Cardiac fibroblast (primary cell): ENCODE results near the gene MED15.
"Not testable (repeated sequence)": the region's sequence is repeated elsewhere in the genome, so short reads cannot be mapped to it uniquely, and the experiment has no call there.

Experiments
- DNase-seq, 2 donors: peaks; one replicate each; pipeline versions ENCODE4 v3.0.0 to v3.0.0-alpha.2; 2010; ENCODE audit warnings: low read depth in 2 of 2
- H3K4me3 ChIP-seq, 2 donors: replicated peaks in 1 of 2; 1 replicate in 1 of 2; 2 replicates in 1 of 2; pipeline ENCODE4 v1.5.1; 2011; ENCODE audit warnings: low read depth in 2 of 2, low read length in 2 of 2, mild to moderate bottlenecking in 2 of 2, moderate library complexity in 1 of 2
- TF ChIP-seq, protein P1 (sequence below): IDR thresholded peaks from one replicate; pipeline ENCODE4 v1.5.1; 2011; ENCODE audit warnings: low read depth, mild to moderate bottlenecking, low read length, inconsistent platforms

Gene MED15

DNA sequence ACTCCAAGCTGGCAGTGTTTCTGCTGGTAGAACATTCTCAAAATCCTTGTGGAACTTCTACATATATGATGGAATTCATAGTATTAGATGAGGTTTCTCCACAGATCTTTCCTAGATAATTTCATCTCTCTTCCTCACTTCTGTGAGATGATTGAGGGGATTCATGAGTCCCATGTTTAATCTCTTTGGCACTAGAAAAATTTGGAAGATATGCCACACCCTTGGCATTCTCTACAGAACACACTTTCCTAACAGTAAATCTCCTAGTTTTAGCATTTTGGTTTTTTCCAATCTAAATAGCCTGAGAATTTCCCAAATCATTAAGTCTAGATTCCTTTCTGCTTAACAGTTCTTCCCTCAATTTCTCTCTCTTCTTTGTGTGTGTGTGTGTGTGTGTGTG lies 35.3 kb downstream of the MED15 start:
- TF ChIP-seq, protein P1, sequence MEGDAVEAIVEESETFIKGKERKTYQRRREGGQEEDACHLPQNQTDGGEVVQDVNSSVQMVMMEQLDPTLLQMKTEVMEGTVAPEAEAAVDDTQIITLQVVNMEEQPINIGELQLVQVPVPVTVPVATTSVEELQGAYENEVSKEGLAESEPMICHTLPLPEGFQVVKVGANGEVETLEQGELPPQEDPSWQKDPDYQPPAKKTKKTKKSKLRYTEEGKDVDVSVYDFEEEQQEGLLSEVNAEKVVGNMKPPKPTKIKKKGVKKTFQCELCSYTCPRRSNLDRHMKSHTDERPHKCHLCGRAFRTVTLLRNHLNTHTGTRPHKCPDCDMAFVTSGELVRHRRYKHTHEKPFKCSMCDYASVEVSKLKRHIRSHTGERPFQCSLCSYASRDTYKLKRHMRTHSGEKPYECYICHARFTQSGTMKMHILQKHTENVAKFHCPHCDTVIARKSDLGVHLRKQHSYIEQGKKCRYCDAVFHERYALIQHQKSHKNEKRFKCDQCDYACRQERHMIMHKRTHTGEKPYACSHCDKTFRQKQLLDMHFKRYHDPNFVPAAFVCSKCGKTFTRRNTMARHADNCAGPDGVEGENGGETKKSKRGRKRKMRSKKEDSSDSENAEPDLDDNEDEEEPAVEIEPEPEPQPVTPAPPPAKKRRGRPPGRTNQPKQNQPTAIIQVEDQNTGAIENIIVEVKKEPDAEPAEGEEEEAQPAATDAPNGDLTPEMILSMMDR = no peak
- H3K4me3 ChIP-seq = no peak overlapping the region
- DNase-seq = no peak

DNA sequence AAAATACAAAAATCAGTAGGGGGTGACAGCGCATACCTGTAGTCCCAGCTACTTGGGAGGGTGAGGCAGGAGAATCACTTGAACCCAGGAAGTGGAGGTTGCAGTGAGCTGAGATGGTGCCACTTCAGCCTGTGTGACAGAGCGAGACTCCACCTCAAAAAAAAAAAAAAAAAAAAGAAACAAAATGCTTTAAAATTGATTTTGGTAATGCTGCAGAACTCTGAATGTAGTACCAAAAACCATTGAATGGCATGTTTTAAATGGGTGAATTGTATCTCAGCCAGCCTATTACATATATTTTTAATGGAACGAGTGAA lies 37.9 kb downstream of the MED15 start:
- H3K4me3 ChIP-seq, DNase-seq: not testable (repeated sequence)

DNA sequence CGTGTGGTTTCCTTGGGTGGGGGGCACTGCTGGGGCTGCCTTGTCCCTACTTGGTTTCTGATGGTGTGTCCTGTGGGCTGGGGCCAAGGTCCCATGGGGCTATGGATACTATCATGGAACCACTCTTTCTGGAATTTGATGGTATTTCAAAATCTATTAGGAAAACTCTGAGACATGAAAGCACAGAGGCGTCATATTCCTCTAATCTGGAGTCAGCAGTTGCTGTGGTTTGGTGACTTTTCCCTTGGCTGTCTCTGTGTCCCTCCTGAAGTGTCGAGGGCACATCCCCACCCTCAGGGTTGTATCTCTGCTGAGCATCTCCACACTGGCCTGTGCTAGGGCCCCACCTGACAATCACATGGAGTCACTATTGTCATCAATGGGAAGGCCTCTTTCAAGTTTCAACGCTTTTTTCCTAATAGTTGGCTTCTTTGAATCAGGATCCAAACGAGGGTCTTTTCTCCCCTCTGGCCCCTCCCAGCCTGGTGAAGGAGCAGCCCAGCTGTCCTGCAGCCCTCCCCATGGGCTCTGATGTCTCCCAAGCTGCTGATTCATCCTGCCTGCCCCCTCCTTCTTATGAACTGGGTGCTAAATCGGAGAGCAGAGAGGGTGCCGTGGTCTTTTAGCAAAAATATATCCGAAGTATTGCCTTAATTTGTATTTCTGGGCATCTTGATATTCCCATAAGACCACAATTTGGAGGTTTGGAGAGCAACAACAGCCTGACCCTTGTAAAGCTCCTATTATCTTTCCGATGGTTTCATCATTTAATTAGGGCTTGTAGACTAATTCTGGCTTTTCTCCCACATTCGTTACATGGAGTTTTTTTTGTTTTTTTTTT lies 38.5 kb downstream of the MED15 start:
- TF ChIP-seq, protein P1 = no peak
- peak in 1 of 2 donors; percentile 19 for DNase-seq
- no peak overlapping the region for H3K4me3 ChIP-seq

DNA sequence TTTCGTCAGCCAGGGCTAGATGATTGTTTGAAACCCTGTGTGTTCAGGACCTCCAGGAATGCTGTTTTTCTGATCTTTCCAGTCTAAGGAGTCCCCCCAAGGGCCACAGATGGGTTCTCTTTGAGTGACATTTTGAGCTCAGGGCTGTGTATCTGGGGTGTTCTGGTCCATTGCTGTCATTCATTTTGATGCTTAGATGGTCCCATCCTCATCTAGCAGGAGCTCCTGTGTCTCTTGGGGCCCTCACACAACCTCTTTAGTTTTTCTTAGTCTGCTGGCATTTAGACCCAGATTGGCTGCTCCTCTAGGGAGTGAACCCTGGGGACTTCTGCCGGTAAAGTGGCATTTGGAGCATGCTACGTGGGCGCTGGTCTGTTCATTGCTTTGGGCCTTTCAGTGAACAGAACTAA lies 39.1 kb downstream of the MED15 start:
- DNase-seq = no peak
- TF ChIP-seq, protein P1 = no peak
- H3K4me3 ChIP-seq = no peak overlapping the region

DNA sequence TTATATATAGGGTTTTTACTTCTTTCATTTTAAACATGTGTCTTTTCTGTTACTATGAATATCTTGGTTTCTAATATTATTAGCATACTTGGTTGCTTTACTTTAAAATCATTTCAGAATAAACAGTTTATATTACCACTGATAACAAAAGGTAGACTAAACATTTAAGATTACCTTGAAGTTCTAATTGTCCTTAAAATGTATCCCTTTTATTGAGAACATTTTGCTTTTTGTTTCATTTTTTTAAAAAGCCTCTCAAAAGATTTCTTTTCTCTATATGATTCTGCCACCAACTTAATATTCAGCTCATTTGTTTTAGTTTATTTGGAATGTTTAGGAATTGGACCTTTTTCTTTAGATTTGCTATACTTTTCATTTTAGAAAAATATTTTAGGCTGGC lies 39.6 kb downstream of the MED15 start:
- no peak for DNase-seq
- no peak overlapping the region for H3K4me3 ChIP-seq
- TF ChIP-seq, protein P1 = no peak

DNA sequence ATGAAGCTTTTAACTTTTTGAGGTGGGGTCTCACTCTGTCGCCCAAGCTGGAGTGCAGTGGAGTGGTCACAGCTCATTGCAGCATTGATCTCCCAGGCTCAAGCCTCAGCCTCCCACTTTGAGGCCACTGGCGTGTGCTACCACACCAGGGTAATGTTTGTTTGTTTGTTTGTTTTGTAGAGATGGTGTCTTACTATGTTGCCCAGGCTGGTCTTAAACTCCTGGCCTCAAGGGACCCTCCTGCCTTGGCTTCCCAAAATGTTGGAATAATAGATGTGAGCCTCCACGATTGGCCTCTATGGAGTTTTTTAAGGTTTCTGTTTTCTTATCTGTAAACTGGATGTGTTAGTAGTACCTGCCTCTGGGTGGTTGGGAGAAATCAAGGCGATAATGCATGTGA lies 41.4 kb downstream of the MED15 start:
- TF ChIP-seq, protein P1 = no peak
- H3K4me3 ChIP-seq = no peak overlapping the region
- no peak for DNase-seq

DNA sequence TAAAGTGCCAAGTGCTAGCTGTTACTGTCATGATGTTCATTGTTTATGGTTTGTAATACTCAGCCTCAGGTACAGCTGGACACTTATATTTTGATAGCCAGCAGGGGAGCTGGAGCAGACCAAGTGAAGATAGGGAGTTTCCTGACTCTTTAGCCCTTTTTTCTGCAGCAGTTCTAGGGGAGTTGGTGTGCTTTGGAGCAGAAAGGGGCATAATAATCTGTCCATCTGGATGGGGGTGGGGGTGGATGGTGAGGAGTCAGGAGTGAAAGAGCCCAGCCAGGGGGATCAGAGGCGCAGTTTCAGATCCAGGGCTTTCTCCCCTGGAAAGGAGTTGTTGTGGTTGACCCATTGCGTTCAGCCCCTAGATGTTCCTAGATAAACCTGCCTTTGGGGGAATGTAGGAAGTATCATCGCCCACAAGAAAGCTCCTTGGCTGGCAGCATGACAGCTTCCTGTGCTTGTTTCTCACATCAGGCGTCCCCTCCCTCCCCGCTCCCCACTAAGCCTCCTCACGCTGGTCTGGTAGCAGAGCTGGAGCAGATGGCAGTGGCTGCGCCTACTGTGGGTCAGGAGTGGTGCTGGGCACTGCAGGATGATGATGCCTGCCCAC lies 41.9 kb downstream of the MED15 start:
- DNase-seq = peak; percentile 29 to 59
- TF ChIP-seq, protein P1 = no peak
- H3K4me3 ChIP-seq = no peak overlapping the region
